ENCODE measurements around the gene ZNHIT3.

DNA sequence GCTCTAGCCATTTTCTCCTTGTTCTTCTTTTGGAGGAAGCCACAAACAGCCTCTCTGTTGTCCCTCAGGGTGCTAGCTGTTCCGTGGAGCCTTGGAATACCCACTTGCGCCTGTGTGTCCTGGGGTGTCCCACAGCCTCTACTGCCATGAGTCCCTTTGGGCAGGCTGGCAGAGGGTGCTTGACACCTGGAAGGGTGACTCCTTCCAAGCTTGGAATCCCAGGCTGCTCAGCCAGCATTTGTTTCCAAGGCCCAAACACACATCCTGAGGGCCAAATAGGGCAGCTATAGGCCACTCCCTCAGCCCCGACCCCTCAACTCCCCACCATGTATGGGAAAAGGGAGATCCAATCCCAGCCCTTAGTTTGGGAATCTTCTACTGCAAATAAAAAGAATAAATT lies 14.9 kb downstream of the ZNHIT3 start:
- no peak for TF ChIP-seq CTCF (IDR thresholded peaks at IDR 0.05; ENCODE audit: low read depth, low read length, missing input control)
- no peak for TF ChIP-seq EGR1 (IDR thresholded peaks at IDR 0.05; ENCODE audit: low read depth in 2 of 2)
- no peak for TF ChIP-seq MAX (IDR thresholded peaks at IDR 0.05)
- no peak for TF ChIP-seq TAF1 (conservative IDR thresholded peaks at IDR 0.05)
- TF ChIP-seq RXRA (IDR thresholded peaks at IDR 0.05) = no peak
- no peak for TF ChIP-seq YY1 (IDR thresholded peaks at IDR 0.05)
